Activated T-cell treated with anti-CD3 and anti-CD28 coated beads for 48 hours (primary cell): ENCODE results near the gene DNAJC9.

Source experiments
- DNase-seq: peaks from one replicate; pipeline ENCODE4 v3.0.0-alpha.2; 2020; ENCODE audit warnings: low read depth

The DNAJC9 gene

DNA sequence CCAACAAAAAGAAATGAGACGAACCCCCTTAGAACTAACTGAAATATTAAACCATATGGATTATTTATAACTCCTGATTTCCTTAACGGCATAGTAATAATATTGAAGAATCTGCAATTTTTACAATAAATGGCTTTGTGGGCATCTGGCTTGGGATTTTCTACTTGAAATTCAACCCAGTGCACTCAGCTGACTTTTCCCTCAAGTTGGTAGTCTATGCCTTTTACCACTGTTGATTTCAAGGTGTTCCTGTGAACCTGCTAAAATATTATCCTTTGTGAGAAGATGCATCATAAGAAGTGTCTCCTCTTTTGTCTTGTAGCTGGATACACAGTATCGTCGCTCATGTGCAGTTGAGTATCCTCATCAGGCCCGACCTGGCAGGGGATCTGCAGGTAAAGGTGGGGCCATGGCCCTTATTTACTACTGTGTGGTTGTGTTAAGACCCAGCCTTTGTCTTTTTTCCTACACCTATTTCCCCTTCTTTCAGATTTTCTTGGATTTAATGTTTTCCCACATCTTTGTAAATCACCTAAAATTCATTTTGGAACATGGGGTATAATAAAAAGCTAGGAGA is 8.0 kb downstream of the DNAJC9 start:
- DNase-seq = no peak

DNA sequence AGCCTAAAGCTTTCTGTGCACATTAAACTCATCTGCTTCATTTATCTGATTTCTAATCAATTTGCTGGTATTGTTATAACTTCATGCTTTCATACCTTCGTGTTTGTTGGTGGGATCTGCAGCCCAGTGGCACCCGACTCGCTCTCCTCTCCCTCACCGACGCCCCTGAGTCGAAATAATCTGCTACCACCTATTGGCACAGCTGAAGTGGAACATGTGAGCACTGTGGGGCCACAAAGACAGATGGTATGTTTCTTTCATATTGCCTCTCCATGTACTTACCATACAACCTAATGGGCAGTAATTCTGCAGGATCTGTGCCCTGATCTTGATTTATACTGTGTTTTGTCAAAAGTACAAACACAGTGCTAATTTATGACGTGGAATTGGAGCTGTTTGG is 12.4 kb downstream of the DNAJC9 start:
- DNase-seq = no peak

DNA sequence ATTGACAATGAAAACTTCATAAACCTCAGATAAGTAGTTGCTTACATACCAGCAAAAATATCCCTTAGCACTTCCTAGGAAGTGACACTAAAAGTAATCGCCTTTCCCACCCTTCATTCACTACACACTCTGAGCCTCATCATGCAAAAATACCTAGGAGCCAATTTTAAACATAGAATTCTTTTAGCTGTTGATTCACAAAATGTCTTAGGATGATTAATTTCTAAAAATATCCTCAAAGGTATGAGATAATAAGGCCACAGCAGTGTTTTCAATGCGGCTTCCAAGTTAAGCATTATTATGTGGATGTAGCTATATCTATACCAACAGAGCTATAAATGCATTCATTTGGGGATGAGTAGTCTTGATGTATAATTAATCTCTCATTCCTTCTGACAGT is 13.2 kb downstream of the DNAJC9 start:
- DNase-seq = no peak

DNA sequence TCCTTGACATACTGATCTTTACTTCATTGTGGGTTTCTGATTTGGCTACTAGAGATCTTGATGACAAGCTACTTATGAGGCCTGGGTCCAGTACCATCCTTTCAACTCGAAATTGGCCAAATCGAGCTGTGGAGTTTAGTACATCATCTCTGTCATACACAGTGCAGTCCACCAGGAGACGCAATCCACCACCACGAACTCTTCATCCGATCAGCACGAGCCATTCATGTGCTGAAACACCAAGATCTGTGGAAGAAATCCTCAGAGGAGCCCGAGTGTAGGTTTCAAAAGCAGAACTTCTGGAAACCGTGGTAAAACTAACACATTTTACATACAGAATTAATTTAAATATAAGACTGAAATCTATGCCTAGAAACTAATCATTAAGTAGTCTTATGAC is 14.2 kb downstream of the DNAJC9 start:
- DNase-seq = no peak

DNA sequence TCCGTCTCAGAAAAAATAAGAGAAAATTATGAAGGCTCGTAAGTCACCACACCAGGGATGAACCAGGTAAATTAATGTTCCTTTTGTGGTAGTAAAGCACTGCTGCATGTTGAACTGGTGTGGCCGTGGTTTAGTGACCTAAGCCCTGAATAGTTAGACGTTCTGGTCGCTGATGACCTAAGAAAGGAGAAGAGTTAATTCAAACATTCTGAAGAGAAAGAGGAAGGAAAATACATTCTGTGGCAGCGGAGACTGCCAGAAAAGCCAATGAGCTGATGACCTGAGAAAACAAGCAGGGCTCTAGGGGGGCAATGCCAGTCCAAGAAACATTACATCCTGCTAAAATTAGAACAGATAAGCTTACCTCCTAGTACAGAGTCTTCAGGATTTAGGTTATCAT is 17.5 kb downstream of the DNAJC9 start:
- no peak for DNase-seq

DNA sequence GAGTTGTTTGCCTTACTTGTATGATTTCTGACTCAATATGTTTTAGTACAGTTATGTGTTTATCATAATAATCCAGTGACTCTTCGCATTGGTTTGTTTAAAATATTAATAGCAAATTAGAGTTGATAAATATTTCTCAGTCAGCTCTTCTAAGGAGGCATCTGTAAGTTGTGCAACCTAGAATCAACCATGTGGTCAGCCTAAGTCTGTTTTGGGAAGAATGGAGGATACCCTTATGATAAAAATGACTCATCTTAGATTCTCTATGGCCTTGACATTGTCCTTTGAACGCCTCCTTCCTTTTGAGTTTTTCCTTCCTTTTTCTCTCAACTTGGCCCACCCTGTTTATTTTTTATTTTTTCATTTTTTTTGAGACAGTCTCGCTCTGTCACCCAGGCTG is 18.8 kb downstream of the DNAJC9 start:
- no peak for DNase-seq

DNA sequence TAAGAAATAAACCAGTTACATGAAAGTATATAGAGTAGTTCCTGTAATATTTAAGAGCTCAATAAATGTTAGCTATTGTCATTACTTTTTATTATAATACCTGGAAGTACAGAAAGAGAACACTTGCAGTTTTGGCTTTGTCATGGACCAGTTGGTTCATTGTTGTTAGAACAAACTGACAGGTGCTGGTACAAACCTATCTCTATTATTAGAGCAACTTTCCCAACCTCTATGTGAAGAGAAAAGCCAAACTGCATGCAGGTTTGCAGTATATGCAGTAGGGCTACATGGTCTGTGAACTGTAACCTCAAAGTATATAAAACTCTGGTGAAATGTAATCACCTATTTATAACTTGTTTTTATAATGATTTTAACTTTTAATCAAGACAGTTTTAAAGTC is 20.4 kb downstream of the DNAJC9 start:
- no peak for DNase-seq

DNA sequence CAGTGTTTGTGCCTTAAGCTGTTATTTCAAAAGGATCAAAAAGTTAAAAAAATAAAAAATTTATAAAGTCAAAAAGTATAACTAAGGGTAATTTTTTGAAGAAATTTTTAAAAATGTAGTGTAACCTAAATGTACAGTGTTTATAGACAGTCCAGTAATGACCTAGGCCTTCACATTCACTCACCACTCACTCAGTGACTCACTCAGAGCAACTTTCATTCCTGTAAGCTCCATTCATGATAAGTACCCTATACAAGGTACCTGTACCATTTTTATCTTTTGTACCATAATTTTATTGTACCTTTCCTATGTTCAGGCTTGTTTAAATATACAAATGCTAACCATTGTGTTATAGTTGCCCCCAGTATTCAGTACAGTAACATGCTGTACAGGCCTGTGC is 21.5 kb downstream of the DNAJC9 start:
- DNase-seq = no peak

DNA sequence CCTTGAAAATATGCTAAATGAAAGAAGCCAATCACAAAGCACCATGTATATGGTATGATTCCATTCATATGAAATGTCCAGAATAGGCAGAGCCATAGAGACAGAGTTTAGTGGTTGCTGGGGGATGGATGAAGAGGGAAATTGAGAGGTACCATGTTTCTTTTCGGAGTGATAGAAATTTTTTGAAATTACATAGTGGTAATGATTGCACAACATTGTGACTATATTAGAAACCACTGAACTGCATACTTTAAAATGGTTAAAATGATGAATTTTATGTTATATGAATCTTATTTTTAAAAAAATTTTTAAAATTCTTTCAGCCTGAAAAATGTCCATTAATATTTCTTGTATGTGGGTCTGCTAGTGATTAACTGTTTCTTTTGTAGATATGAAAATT is 26.1 kb downstream of the DNAJC9 start:
- no peak for DNase-seq

DNA sequence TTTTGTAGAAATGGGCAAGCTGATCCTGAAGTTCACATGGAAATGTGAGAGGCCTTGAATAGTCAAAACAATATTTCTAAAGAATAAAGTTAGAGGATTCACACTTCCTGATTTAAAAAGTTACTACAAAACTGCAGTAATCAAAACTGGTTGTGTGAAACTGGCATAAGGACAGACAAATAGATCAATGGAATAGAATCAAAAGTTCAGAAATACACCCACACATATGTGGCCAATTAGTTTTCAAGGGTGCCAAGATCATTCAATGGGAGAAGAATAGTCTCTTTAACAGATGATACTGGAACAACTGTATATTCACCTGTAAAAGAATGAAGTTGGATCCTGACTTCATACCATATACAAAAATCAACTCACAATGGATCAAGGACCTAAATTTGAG is 27.7 kb downstream of the DNAJC9 start:
- DNase-seq = no peak

DNA sequence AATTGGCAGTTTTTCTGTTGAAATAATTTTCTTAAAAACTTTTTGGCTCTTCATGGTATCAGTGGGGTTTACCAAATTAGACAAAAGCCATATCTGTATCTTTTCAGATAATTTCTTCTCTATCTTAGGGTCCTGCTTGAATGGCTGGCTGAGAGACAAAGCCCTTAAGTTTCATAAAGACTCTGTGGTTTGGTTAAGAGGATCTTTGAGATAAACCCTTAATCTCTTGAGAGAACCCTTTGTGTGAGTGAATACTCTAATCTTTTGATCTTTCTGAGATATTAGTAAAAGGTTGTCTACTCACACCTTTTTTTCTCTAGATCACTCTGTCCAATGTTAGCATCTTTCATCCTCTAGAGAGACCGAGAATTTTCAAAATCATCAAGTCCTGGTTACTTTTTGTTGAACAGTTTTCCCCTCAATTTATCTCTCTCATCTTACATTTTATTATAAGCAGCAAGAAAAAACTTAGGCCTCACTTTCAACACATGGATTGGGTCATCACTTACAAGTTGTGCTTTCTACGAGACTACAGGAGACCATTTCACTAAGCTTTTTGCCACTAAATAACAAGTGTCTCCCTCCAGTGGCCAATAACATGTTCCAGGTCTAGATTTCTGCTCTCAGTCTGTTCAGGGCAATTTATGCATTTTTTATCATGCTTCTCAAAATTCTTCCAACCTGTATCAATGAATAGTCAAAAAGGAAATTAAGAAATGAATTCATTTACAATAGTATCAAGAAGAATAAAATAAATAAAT is 28.4 kb downstream of the DNAJC9 start:
- no peak for DNase-seq

DNA sequence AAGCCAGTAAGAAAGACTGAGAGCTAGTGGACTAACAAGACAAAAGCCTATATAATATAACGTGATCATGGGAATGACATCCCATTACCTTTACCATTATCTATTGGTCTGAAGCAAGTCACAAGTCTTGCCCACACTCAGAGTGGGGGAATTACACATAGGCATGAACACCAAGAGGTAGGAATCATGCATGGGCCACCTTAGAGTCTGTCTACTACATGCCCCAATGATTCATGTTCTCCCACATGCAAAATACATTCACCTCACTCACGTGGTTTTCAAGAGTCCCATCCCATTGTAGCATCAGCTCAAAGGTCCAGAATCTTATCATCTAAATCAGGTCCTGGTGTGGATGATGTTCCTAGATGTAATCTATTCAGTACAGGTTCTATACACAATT is 29.4 kb downstream of the DNAJC9 start:
- DNase-seq = no peak

DNA sequence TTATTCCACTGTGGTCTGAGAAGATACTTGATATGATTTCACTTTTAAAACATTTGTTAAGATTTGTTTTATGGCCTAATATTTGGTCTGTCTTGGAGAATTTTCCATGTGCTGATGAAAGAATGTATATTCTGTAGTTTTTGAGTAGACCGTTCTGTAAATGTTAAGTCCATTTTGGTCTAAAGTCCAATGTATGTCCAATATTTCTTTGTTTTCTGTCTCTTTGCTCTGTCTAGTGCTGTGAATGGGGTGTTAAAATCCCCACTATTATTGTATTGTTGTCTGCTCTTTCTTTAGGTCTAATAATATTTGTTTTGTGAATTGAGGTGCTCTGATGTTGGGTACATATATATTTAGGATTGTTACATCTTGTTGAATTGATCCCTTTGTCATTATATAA is 31.3 kb downstream of the DNAJC9 start:
- DNase-seq = no peak

DNA sequence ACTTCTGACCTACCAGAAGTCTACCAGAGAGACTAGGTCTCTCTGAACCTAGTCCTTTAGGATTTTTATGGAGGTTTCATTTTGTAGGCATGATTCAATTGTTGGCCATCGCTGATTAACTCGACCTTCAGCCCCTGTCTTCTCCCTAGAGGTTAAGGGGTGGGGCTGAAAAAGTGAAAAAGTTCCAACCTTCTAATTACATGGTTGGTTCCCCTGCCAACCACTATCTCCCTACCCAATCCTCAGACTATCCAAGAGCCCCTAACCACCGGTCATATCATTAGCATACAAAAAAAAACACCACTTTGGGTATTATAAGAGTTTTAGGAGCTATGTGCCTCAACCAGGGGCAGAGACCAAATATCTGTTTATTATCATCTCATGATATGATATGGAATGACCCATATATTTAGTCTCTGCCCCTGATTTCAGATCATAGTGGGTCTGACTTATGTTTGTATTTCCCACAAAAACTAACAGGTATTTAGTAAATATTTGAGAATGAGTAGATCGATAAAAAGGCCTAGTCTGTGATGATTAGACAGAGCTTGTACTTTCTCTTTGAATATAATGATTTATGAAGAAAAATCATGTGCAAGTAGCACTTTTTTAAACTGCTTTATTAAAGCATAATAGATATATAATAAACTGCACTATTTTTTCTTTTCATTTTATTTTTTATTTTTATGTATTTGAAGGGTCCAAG is 35.8 kb downstream of the DNAJC9 start:
- no peak for DNase-seq

DNA sequence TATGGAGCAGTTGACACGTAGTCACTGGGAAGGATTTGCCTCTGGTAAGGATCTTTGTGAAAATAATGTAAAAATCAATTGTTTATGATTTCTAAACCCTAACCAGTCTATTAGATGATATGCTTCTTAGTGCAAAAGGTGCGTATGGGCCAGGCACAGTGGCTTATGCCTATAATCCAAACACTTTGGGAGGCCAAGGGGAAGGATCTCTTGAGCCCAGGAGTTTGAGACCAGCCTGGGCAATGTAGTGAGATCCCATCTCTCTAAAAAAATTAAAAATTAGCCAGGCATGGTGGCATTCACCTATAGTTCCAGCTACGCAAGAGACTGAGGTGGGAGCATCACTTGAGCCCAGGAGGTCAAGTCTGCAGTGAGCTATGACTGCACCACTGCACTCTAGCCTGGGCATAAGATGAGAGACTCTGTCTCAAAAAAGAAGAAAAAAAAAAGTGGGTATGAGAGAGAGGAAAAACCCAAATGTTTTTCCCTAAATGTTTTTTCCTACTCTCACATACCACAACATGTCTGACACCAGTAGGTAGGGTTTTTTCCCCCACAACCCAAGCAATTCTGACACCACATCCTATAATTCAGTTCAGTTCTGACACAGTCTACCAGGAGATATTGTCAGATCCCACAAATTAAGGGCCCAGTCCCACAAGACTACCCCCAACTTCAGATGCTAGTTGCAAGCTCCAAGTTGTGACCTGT is 36.5 kb downstream of the DNAJC9 start:
- DNase-seq = no peak

DNA sequence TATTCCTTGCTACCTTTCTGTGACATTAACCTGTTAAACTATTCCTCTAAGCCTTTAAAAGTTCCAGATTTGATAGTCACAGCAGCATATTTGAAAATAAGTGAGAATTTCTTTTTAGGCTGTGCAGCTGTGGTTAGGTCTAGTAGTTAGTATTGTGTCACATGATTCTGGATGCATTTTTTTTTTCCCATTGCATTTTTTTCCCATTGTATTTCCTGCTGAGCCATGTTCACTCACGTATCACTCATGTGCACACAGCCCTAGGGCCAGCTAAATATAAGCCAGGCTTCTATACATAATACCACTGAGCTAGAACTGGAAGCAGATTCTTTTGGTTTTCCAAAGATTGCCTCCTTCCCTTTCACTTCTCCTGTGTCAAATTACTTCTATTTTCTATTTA is 37.4 kb downstream of the DNAJC9 start:
- no peak for DNase-seq

DNA sequence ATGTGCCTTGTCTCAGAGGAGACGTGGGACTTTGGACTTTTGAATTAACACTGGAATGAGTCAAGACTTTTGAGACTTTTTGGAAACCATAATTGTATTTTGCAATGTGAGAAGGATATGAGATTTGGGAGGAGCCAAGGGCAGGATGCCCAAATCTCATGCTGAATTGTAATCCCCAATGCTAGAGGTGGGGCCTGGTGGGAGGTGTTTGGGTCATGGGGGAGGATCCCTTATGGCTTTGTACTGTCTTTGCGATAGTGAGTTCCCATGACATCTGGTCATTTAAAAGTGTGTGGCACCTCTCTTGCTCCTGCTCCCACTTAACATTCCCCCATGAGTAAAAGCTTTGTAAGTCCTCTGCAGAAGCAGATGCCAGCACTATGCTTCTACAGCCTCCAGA is 39.2 kb downstream of the DNAJC9 start:
- no peak for DNase-seq

DNA sequence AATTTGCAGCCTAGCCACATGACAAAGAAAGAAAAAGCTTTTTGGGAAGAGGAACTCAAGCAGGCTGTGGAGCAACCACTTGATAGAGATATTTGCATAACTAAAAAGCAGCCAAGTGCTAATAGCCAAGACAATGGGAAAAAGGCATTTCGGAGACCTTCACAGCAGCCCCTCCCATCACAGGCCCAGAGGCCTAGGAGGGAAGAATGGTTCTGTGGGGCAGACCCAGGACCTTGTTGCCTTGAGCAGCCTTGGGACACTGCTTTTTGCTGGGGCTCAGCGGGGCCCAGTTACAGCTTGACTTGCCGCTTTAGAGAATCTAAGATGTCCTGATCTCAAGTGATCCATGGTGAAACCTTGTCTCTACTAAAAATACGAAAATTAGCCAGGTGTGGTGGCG is 40.7 kb downstream of the DNAJC9 start:
- DNase-seq = no peak

DNA sequence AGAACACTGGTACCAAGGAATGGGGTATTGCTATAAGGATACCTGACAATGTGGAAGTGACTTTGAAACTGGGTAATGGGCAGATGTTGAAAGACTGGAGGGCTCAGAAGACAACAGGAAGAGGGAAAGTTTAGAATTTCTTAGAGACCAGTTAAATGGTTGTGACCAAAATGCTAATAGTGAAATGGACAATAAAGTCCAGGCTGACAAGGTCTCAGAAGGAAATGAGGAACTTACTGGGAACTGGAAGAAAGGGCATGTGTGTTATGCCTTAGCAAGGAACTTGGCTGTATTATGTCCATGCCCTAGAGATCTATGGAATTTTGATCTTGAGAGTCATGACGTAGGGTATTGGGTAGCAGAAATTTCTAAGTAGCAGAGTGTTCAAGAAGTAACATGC is 41.2 kb downstream of the DNAJC9 start:
- DNase-seq = no peak

DNA sequence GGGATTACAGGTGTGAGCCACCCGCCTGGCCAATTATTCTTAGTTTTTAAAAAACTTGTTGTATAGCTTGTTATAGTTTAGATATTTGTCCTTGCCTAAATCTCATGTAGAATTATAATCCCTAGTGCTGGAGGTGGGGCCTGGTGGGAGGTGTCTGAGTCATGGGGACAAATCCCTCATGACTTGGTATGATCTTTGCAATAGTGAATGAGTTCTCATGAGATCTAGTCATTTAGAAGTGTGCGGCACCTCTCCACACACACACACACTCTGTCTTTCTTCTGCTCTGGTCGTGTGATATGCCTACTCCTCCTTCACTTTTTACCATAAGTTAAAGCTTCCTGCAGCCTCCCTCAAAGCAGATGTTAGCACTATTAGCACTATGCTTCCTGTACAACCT is 42.0 kb downstream of the DNAJC9 start:
- no peak for DNase-seq
